HEK293 (cell line): ENCODE data around the gene FOXC2.
A peak's percentile ranks its signal among the peaks of the same experiment; 100 is the strongest.

ENCODE experiments used
- CTCF ChIA-PET: fragments of 350-600 bp; formaldehyde crosslinking; extraction: SDS; loops from one replicate; lab custom pipeline; 2021; ENCODE audit warnings: antibody characterized with exemption; lab: Yijun Ruan, JAX
- POLR2A ChIA-PET: fragments of 300-600 bp; formaldehyde crosslinking; extraction: SDS; loops from one replicate; lab custom pipeline; 2020; ENCODE audit warnings: antibody characterized with exemption, inconsistent platforms; lab: Yijun Ruan, JAX
- H3K27ac ChIP-seq: fragments of 200-500 bp; sonication (Bioruptor generic); 2 replicates; pipeline ENCODE4 v1.5.1; 2014; ENCODE audit warnings: low read depth, low read length, control low read depth, inconsistent platforms; ENCODE audit errors: extremely low read depth
- H3K36me3 ChIP-seq, 2 experiments: fragments of 200-500 bp in 1 of 2; sonication (Bioruptor generic) in 1 of 2; 1 replicate in 1 of 2; 2 replicates in 1 of 2; pipeline ENCODE4 v1.5.1; 2014 to 2017; ENCODE audit warnings: inconsistent platforms in 2 of 2, low read length in 2 of 2; ENCODE audit not compliant: control insufficient read depth in 2 of 2, insufficient read depth in 1 of 2
- H3K4me1 ChIP-seq: fragments of 200-500 bp; sonication (Bioruptor generic); 2 replicates; pipeline ENCODE4 v1.5.1; 2014; ENCODE audit warnings: mild to moderate bottlenecking, low read length, inconsistent platforms; ENCODE audit not compliant: control insufficient read depth, insufficient read depth
- H3K4me3 ChIP-seq: 2 replicates; pipeline ENCODE4 v1.5.1; 2011; ENCODE audit warnings: low read depth, mild to moderate bottlenecking, control low read depth, low read length, moderate library complexity
- H3K9me3 ChIP-seq: fragments of 200-500 bp; sonication (Bioruptor generic); 2 replicates; pipeline ENCODE4 v1.5.1; 2014; ENCODE audit warnings: low read depth, low read length, inconsistent platforms; ENCODE audit not compliant: control insufficient read depth, insufficient read depth
- HOXA7 ChIP-seq: sonication (generic); formaldehyde crosslinking; IDR thresholded peaks from 2 replicates; pipeline ENCODE4 v1.8.1; 2022; ENCODE audit warnings: missing genetic modification reagents, borderline replicate concordance
- PATZ1 ChIP-seq: fragments of 450-650 bp; formaldehyde crosslinking; IDR thresholded peaks from 2 replicates; pipeline ENCODE4 v1.5.1; 2016; ENCODE audit warnings: missing biosample characterization, missing genetic modification characterization
- PBX3 ChIP-seq: sonication (generic); formaldehyde crosslinking; IDR thresholded peaks from 2 replicates; pipeline ENCODE4 v1.8.1; 2022; ENCODE audit warnings: mild to moderate bottlenecking, moderate library complexity, missing genetic modification reagents
- PRDM10 ChIP-seq: fragments of 450-650 bp; formaldehyde crosslinking; IDR thresholded peaks from 2 replicates; pipeline ENCODE4 v1.5.1; 2016; ENCODE audit warnings: missing biosample characterization, missing genetic modification characterization
- PRDM6 ChIP-seq: fragments of 450-650 bp; formaldehyde crosslinking; IDR thresholded peaks from 2 replicates; pipeline ENCODE4 v1.5.1; 2017; ENCODE audit warnings: missing biosample characterization, missing genetic modification characterization
- SP7 ChIP-seq: fragments of 450-650 bp; formaldehyde crosslinking; IDR thresholded peaks from 2 replicates; pipeline ENCODE4 v1.5.1; 2016; ENCODE audit warnings: missing biosample characterization, missing genetic modification characterization
- ZBTB6 ChIP-seq: fragments of 450-650 bp; formaldehyde crosslinking; IDR thresholded peaks from 2 replicates; pipeline ENCODE4 v1.5.1; 2017; ENCODE audit warnings: missing biosample characterization, missing genetic modification characterization
- ZNF121 ChIP-seq: fragments of 450-650 bp; formaldehyde crosslinking; IDR thresholded peaks from 2 replicates; pipeline ENCODE4 v1.5.1; 2016; ENCODE audit warnings: missing biosample characterization, missing genetic modification characterization
- ZNF133 ChIP-seq: fragments of 450-650 bp; formaldehyde crosslinking; IDR thresholded peaks from 2 replicates; pipeline ENCODE4 v1.5.1; 2016; ENCODE audit warnings: missing biosample characterization, missing genetic modification characterization
- ZNF621 ChIP-seq: fragments of 450-650 bp; formaldehyde crosslinking; IDR thresholded peaks from 2 replicates; pipeline ENCODE4 v1.5.1; 2017; ENCODE audit warnings: missing biosample characterization, missing genetic modification characterization
- ZNF660 ChIP-seq: fragments of 450-650 bp; IDR thresholded peaks from 2 replicates; pipeline ENCODE4 v1.5.1; 2018; ENCODE audit warnings: missing biosample characterization, mild to moderate bottlenecking, missing genetic modification characterization

The FOXC2 gene

GRCh38 chr16:86580791-86581170 lies 14.2 kb downstream of the FOXC2 start (continued):
- no peak for TF ChIP-seq PATZ1 (tag by site-specific recombination)
- TF ChIP-seq HOXA7 (CRISPR knock-in tag) = no peak
- TF ChIP-seq ZNF121 (tag by site-specific recombination) = no peak
- TF ChIP-seq ZNF660 (tag by site-specific recombination) = no peak
- TF ChIP-seq PRDM6 (tag by site-specific recombination) = no peak
- TF ChIP-seq, all 188 proteins: peak for 0

GRCh38 chr16:86581458-86581857 lies 14.8 kb downstream of the FOXC2 start:
- ChIA-PET CTCF (interaction anchor here (0.6 to 0.7 kb wide), 2 partner anchors 17 to 1290 kb away, joined by 3 read pairs; no protein-coding TSS in a partner anchor), POLR2A (no interaction called here)
- no peaks in the 10 kb centered on the region for H3K36me3 ChIP-seq
- H3K4me3 ChIP-seq = no peak overlapping the region
- TF ChIP-seq PBX3 (no peak), SP7 (no peak), ZBTB6 (tag by site-specific recombination) (no peak)
- H3K4me1 ChIP-seq = peaks cover 3% of the 10 kb centered on the region; the same call in 1 of the 2 replicates
- no peak overlapping the region for H3K27ac ChIP-seq
- H3K9me3 ChIP-seq = no peaks in the 10 kb centered on the region

GRCh38 chr16:86584071-86584685 lies 17.5 kb downstream of the FOXC2 start:
- ChIA-PET CTCF (no interaction called here), POLR2A (no interaction called here)
- no peak overlapping the region for H3K4me3 ChIP-seq
- no peak for TF ChIP-seq ZNF133 (tag by site-specific recombination)
- no peak for TF ChIP-seq ZNF621 (tag by site-specific recombination)
- peak; percentile 54; the same call in 1 of the 2 replicates for TF ChIP-seq PRDM10 (tag by site-specific recombination)
- H3K4me1 ChIP-seq = no peaks in the 10 kb centered on the region
- no peak overlapping the region for H3K27ac ChIP-seq
- H3K9me3 ChIP-seq = no peaks in the 10 kb centered on the region
- no peaks in the 10 kb centered on the region for H3K36me3 ChIP-seq
